GM12891 (cell line): ENCODE results near the gene TOR1A.

Experiments
- POLR2A ChIP-seq: IDR thresholded peaks from 2 replicates; pipeline ENCODE4 v1.6.1; 2011; ENCODE audit warnings: low read depth, low read length, control low read depth
- POLR2AphosphoS5 ChIP-seq: IDR thresholded peaks from 2 replicates; pipeline ENCODE4 v1.6.1; 2011; ENCODE audit warnings: low read depth, low read length, control low read depth
- POU2F2 ChIP-seq: IDR thresholded peaks from 2 replicates; pipeline ENCODE4 v1.6.1; 2011; ENCODE audit warnings: low read depth, mild to moderate bottlenecking, control low read depth, low read length, moderate library complexity
- SPI1 ChIP-seq: IDR thresholded peaks from 2 replicates; pipeline ENCODE4 v1.6.1; 2011; ENCODE audit warnings: low read depth, low read length, control low read depth
- TAF1 ChIP-seq: IDR thresholded peaks from 2 replicates; pipeline ENCODE4 v1.6.1; 2011; ENCODE audit warnings: low read depth, low read length, control low read depth

DNA sequence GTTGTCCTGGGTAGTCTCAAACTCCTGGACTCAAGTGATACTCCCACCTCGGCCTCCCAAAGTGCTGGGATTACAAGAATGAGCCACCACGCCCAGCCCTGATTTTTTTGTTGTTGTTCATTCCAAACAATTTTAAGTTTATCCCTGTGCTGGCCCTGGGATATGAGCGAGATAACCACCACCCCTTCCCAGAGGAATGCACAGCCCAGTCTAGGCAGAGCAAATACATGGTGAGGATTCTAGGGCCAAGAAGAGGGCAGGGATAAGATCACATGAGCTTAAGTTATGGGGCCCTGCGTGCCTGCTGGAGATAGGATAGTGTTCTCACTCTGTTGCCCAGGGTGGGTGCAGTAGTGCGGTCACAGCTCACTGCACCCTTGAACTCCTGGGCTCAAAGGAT, 42.0 kb downstream of the TOR1A start:
- TF ChIP-seq POLR2AphosphoS5 (no peak), POLR2A (no peak), TAF1 (no peak), SPI1 (no peak), POU2F2 (no peak)
